NCI-H1092 treated with DMSO at 0.1 percent for 48 hours (cell line): ENCODE data around the gene TBCD.

ENCODE experiments used
- DNase-seq: peaks from one replicate; lab custom pipeline; 2025; lab: John Stamatoyannopoulos, UW

Gene TBCD

GRCh38 chr17:82871056-82871775, 119.4 kb downstream of the TBCD start:
- DNase-seq: no peak

- DNase-seq: no peak
Measured at GRCh38 chr17:82871776-82872561, 120.1 kb downstream of the TBCD start.

- DNase-seq: no peak
Measured at GRCh38 chr17:82872591-82873520, 121.0 kb downstream of the TBCD start.

- no peak for DNase-seq
Measured at GRCh38 chr17:82873521-82873920, 121.7 kb downstream of the TBCD start.

GRCh38 chr17:82874011-82874835, 122.4 kb downstream of the TBCD start:
- no peak for DNase-seq

- DNase-seq: no peak
Measured at GRCh38 chr17:82875407-82875856, 123.6 kb downstream of the TBCD start.

GRCh38 chr17:82876149-82876548, 124.3 kb downstream of the TBCD start:
- no peak for DNase-seq

GRCh38 chr17:82876602-82877379, 124.9 kb downstream of the TBCD start:
- DNase-seq: peak; percentile 25

- no peak for DNase-seq
Measured at GRCh38 chr17:82878527-82878926, 126.7 kb downstream of the TBCD start.

- DNase-seq: no peak
Measured at GRCh38 chr17:82879241-82879640, 127.4 kb downstream of the TBCD start.

- no peak for DNase-seq
Measured at GRCh38 chr17:82880620-82881323, 128.9 kb downstream of the TBCD start.

GRCh38 chr17:82881324-82881823, 129.5 kb downstream of the TBCD start:
- DNase-seq: no peak

- no peak for DNase-seq
Measured at GRCh38 chr17:82881900-82882714, 130.2 kb downstream of the TBCD start.

- DNase-seq: no peak
Measured at GRCh38 chr17:82882715-82883418, 131.0 kb downstream of the TBCD start.

GRCh38 chr17:82883419-82884031, 131.7 kb downstream of the TBCD start:
- DNase-seq: no peak

- no peak for DNase-seq
Measured at GRCh38 chr17:82884341-82884969, 132.6 kb downstream of the TBCD start.

GRCh38 chr17:82884970-82885353, 133.1 kb downstream of the TBCD start:
- DNase-seq: no peak
